Muscle of back (tissue), 13 donors: Measurements from ENCODE around the gene DECR2. TPM values are rescaled to one million over a fixed set of nuclear protein-coding genes. Genes with fewer than 3 reads are reported as not detected.
"Not testable (repeated sequence)": the region's sequence is repeated elsewhere in the genome, so short reads cannot be mapped to it uniquely, and the experiment has no call there.

Experiments
- DNase-seq, 3 donors: peaks; one replicate each; pipeline versions ENCODE4 v3.0.0 to v3.0.0-alpha.2; 2013
- long read RNA-seq, 9 donors: transcript quantifications; one replicate each; lab custom pipeline, GENCODE V29; 2026
- polyA plus RNA-seq, 10 donors: library from polyadenylated mRNA; unstranded; fragments of 120-200 nt; gene quantifications; one replicate each; pipeline ENCODE4 v1.2.1, GENCODE V29; 2013; ENCODE audit not compliant: insufficient read length in 10 of 10

Gene DECR2
- polyA plus RNA-seq = 10 to 100 TPM in 6 of 10 donors, 1 to 10 TPM in 4; 6.2 to 17.1 (median 10.6) TPM
- long read RNA-seq, donor 1, partial matches to known transcripts = 0 of 1 reads
- long read RNA-seq, donor 1, other reads (novel, unspliced or antisense) = 0 of 1 reads
- long read RNA-seq, donor 2, partial matches to known transcripts = 0 of 4 reads
- long read RNA-seq, donor 2, other reads (novel, unspliced or antisense) = 0 of 4 reads
- long read RNA-seq, donor 3 = 0 reads
- long read RNA-seq, donor 4, partial matches to known transcripts = 0 of 2 reads
- long read RNA-seq, donor 4, other reads (novel, unspliced or antisense) = 0 of 2 reads
- long read RNA-seq, donor 5, partial matches to known transcripts = 0 of 1 reads
- long read RNA-seq, donor 5, other reads (novel, unspliced or antisense) = 0 of 1 reads
- long read RNA-seq, donor 6, partial matches to known transcripts = 0 of 1 reads
- long read RNA-seq, donor 6, other reads (novel, unspliced or antisense) = 0 of 1 reads
- long read RNA-seq, donor 7, partial matches to known transcripts = 9 of 10 reads
- long read RNA-seq, donor 7, other reads (novel, unspliced or antisense) = 0 of 10 reads
- long read RNA-seq, donor 8, partial matches to known transcripts = 0 of 1 reads
- long read RNA-seq, donor 8, other reads (novel, unspliced or antisense) = 0 of 1 reads
- long read RNA-seq, donor 9 = 0 reads

GRCh38 chr16:401468-402348 lies at the start of gene DECR2:
DECR2 (plus strand) TSS chr16:401885; CDS start chr16:401964, 79 bp downstream.
- DNase-seq = peak; percentile 92 to 96 (median 93)

- DNase-seq = peak; percentile 88 to 91 (median 90)
Observed at GRCh38 chr16:352547-353403, 48.9 kb upstream of the DECR2 start, which contains the start of gene AXIN1. AXIN1 (minus strand) TSS chr16:352723; CDS start chr16:347025, 5,698 bp downstream.

- no peak for DNase-seq
Observed at GRCh38 chr16:353404-354290, 48.0 kb upstream of the DECR2 start.

GRCh38 chr16:354291-354881 lies 47.3 kb upstream of the DECR2 start:
- no peak for DNase-seq

- no peak for DNase-seq
Observed at GRCh38 chr16:354971-355461, 46.7 kb upstream of the DECR2 start.

- no peak for DNase-seq
Observed at GRCh38 chr16:356741-357140, 44.9 kb upstream of the DECR2 start.

- no peak for DNase-seq
Observed at GRCh38 chr16:359067-359763, 42.5 kb upstream of the DECR2 start.

GRCh38 chr16:359871-360697 lies 41.6 kb upstream of the DECR2 start:
- no peak for DNase-seq

- DNase-seq = no peak
Observed at GRCh38 chr16:360698-361336, 40.9 kb upstream of the DECR2 start.

GRCh38 chr16:361341-361871 lies 40.3 kb upstream of the DECR2 start:
- DNase-seq = no peak

GRCh38 chr16:361872-362701 lies 39.6 kb upstream of the DECR2 start:
- DNase-seq = peak in 1 of 3 donors; percentile 67

GRCh38 chr16:362702-362999 lies 39.0 kb upstream of the DECR2 start:
- DNase-seq = not testable (repeated sequence)

GRCh38 chr16:363110-363765 lies 38.4 kb upstream of the DECR2 start:
- DNase-seq = no peak

- DNase-seq = no peak
Observed at GRCh38 chr16:363766-364490, 37.8 kb upstream of the DECR2 start.
